ENCODE data around the gene EBF4.
"Not testable (repeated sequence)": the region's sequence is repeated elsewhere in the genome, so short reads cannot be mapped to it uniquely, and the experiment has no call there.

EBF4 gene

DNA sequence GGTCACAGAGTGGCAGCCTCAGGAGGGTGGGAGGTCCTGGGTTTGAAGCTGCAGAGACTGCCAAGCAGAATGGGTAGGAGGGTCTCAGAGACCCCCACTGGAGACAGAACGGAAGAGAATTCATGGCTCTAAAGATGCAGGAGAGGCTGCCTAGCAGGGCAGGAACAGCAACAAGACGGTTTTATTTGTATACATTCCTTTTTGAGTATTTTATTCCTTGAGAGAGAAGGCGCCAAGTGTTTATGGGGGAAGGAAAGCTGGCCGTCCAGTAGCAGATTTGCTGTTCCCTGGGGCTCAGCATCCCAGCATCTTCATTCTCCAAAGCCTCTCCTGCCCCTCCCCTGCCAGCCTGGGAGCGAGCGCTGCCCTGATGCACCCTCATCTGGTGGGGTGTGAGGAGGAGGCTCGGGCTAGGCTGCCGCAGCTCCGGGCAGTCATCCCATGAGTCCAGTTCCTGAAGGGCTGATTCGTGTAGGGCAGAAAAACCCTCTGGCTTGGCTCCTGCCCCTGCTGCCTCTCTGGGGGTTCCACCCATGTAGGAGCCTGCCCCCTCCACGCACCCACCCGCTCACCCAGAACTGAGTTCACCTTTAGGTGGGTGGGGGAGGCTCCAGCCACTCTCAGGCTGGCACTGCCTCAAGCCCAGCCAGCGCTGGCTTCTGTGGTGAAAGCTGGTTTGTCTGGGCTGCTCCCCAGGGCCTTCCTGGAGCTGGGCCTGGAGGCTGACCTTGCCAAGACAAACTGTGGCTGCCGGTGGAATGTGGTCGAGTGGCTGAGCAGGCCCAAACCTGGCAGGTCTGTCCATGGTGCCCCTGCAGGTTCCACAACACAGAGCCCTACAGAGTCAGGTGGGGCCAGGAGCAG lies 75.4 kb downstream of the EBF4 start:
- H3K27me3 ChIP-seq = peaks cover 44% of the 10 kb centered on the region
- TF ChIP-seq, protein P1, sequence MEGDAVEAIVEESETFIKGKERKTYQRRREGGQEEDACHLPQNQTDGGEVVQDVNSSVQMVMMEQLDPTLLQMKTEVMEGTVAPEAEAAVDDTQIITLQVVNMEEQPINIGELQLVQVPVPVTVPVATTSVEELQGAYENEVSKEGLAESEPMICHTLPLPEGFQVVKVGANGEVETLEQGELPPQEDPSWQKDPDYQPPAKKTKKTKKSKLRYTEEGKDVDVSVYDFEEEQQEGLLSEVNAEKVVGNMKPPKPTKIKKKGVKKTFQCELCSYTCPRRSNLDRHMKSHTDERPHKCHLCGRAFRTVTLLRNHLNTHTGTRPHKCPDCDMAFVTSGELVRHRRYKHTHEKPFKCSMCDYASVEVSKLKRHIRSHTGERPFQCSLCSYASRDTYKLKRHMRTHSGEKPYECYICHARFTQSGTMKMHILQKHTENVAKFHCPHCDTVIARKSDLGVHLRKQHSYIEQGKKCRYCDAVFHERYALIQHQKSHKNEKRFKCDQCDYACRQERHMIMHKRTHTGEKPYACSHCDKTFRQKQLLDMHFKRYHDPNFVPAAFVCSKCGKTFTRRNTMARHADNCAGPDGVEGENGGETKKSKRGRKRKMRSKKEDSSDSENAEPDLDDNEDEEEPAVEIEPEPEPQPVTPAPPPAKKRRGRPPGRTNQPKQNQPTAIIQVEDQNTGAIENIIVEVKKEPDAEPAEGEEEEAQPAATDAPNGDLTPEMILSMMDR (IDR thresholded peaks at IDR 0.05) = no peak
- no peaks in the 10 kb centered on the region for H3K4me1 ChIP-seq (ENCODE audit: control insufficient read depth in 1 of 2, insufficient read depth in 1 of 2, low read depth in 1 of 2, low read length in 1 of 2)
- no peak overlapping the region for H3K4me3 ChIP-seq (ENCODE audit: low read depth in 1 of 2, low read length in 1 of 2)
- H3K9me3 ChIP-seq = no peaks in the 10 kb centered on the region
- H3K36me3 ChIP-seq = no peaks in the 10 kb centered on the region
- no peak overlapping the region for H3K27ac ChIP-seq

DNA sequence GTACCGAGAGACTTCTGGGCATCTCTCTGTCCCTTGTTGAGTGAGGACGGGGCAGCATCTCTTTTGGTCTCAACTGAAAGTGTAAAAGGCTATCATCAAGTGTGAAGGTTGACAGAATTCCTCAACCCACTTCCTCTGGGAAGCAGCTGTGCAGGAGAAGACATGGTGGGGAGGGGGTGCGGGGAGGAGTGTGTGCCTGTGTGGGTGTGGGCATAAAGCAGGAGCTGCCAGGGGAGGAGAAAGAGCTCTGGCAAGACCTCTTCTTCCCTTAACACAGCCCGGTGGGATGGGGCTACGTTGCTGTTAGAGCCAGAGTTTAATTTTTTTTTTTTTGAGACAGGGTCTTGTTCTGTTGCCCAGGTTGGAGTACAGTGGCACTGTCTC lies 76.0 kb downstream of the EBF4 start:
- no peaks in the 10 kb centered on the region for H3K9me3 ChIP-seq
- H3K27ac ChIP-seq = no peak overlapping the region
- H3K27me3 ChIP-seq = peaks cover 38% of the 10 kb centered on the region
- H3K4me1 ChIP-seq (ENCODE audit: control insufficient read depth in 1 of 2, insufficient read depth in 1 of 2, low read depth in 1 of 2, low read length in 1 of 2) = no peaks in the 10 kb centered on the region
- TF ChIP-seq, protein P1 (IDR thresholded peaks at IDR 0.05) = no peak
- no peaks in the 10 kb centered on the region for H3K36me3 ChIP-seq
- no peak overlapping the region for H3K4me3 ChIP-seq (ENCODE audit: low read depth in 1 of 2, low read length in 1 of 2)

DNA sequence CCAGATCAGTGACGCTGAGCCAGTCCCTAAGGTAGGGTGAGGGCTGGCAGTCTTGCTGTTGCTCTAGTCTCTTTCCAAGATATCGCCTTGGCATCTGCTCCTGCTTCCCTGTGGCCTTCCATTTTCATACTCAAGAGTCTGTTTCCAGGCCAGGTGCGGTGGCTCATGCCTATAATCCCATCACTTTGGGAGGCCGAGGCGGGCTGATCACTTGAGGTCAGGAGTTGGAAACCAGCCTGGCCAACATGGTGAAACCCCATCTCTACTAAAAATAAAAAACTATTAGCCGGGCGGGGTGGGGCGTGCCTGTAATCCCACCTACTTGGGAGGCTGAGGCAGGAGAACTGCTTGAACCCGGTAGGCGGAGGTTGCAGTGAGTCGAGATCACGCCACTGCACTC lies 77.5 kb downstream of the EBF4 start:
- H3K27me3 ChIP-seq = peaks cover 32% of the 10 kb centered on the region
- not testable (repeated sequence) for H3K4me1 ChIP-seq (ENCODE audit: control insufficient read depth in 1 of 2, insufficient read depth in 1 of 2, low read depth in 1 of 2, low read length in 1 of 2); H3K4me3 ChIP-seq (ENCODE audit: low read depth in 1 of 2, low read length in 1 of 2); H3K9me3 ChIP-seq; H3K27ac ChIP-seq; H3K36me3 ChIP-seq

DNA sequence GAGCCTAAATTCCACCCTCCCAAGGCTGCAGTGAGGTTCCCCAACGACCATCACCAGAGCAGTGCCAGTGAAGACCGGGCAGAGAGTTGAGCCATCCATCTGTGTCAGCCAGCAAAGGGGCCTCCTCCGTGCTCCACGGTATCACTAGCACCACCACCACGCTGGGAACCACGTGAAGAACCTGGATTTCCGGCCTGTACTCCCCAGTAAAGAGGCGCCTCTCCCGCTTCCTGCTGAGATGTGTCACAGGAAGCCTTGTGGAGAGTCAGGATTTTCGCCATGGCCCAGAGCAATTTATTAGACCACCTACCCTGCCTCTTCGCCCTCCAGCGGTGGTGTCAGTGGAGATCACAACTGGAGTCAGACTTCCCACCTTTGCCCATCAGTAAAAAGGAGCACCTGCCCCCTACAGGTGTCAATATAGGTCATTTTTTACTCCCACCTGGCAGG lies 79.1 kb downstream of the EBF4 start:
- H3K27me3 ChIP-seq = peaks cover 32% of the 10 kb centered on the region
- H3K4me1 ChIP-seq (ENCODE audit: control insufficient read depth in 1 of 2, insufficient read depth in 1 of 2, low read depth in 1 of 2, low read length in 1 of 2) = no peaks in the 10 kb centered on the region
- TF ChIP-seq, protein P1 (IDR thresholded peaks at IDR 0.05) = no peak
- H3K27ac ChIP-seq = no peak overlapping the region
- H3K9me3 ChIP-seq = no peaks in the 10 kb centered on the region
- H3K4me3 ChIP-seq (ENCODE audit: low read depth in 1 of 2, low read length in 1 of 2) = no peak overlapping the region
- H3K36me3 ChIP-seq = no peaks in the 10 kb centered on the region

DNA sequence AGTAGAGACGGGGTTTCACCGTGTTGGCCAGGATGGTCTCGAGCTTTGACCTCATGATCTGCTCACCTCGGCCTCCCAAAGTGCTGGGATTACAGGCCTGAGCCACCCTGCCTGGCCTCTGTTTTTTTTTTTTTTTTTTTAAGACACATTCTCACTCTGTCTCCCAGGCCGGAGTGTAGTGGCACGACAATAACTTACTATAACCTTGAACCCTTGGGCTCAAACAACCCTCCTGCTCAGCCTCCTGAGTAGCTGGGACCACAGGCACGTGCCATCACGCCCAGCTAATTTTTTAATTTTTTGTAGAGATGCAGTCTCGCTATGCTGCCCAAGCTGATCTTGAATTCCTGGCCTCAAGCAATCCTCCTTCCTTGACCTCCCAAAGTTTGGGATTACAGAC lies 81.2 kb downstream of the EBF4 start:
- Histone ChIP-seq H3K9me3 (no peaks in the 10 kb centered on the region), H3K4me1 (ENCODE audit: control insufficient read depth in 1 of 2, insufficient read depth in 1 of 2, low read depth in 1 of 2, low read length in 1 of 2) (no peaks in the 10 kb centered on the region), H3K4me3 (ENCODE audit: low read depth in 1 of 2, low read length in 1 of 2) (no peak overlapping the region), H3K36me3 (no peaks in the 10 kb centered on the region), H3K27ac (no peak overlapping the region), H3K27me3 (peaks cover 23% of the 10 kb centered on the region)
- TF ChIP-seq, protein P1 (IDR thresholded peaks at IDR 0.05) = no peak

DNA sequence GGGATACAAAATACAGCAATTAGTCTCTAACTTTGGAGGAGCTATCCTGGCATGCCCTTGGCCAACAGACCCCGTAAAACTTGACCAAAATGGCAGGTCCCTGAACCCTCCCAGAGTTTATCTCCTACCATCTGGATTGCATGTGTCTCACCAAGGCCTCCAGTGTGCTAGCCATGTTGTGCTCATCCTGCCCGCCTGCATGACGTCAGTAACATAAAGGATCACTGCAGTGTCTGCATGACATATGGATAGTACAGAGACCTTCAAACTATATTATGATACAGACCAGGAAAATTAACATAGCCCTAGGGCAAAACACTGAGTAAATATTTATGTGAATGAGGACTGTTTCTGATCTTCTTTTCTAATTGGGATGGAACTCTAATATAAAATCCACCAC lies 82.6 kb downstream of the EBF4 start:
- peaks cover 19% of the 10 kb centered on the region for H3K27me3 ChIP-seq
- H3K9me3 ChIP-seq = no peaks in the 10 kb centered on the region
- TF ChIP-seq, protein P1 (IDR thresholded peaks at IDR 0.05) = no peak
- H3K36me3 ChIP-seq = no peaks in the 10 kb centered on the region
- no peak overlapping the region for H3K27ac ChIP-seq
- no peak overlapping the region for H3K4me3 ChIP-seq (ENCODE audit: low read depth in 1 of 2, low read length in 1 of 2)
- no peaks in the 10 kb centered on the region for H3K4me1 ChIP-seq (ENCODE audit: control insufficient read depth in 1 of 2, insufficient read depth in 1 of 2, low read depth in 1 of 2, low read length in 1 of 2)
